SK-N-SH (cell line): ENCODE data around the gene PHIP.
"Not testable (repeated sequence)": the region's sequence is repeated elsewhere in the genome, so short reads cannot be mapped to it uniquely, and the experiment has no call there.

Source experiments
- JUND ChIP-seq: IDR thresholded peaks from 2 replicates; pipeline ENCODE4 v1.4.0; 2012
- POLR2AphosphoS5 ChIP-seq: IDR thresholded peaks from 2 replicates; pipeline ENCODE4 v1.6.1; 2012; ENCODE audit warnings: low read depth, low read length
- TF ChIP-seq, protein P1 (sequence below): fragments of 200-600 bp; sonication (generic); IDR thresholded peaks from 2 replicates; pipeline ENCODE4 v1.6.1; 2017; ENCODE audit warnings: antibody characterized with exemption, mild to moderate bottlenecking, moderate library complexity
- TF ChIP-seq, protein P2 (sequence below): IDR thresholded peaks from 2 replicates; pipeline ENCODE4 v1.4.0; 2012; ENCODE audit warnings: low read depth, borderline replicate concordance
- TF ChIP-seq, protein P3 (sequence below): IDR thresholded peaks from 2 replicates; pipeline ENCODE4 v1.6.1; 2012; ENCODE audit warnings: mild to moderate bottlenecking, low read depth, low read length, moderate library complexity

DNA sequence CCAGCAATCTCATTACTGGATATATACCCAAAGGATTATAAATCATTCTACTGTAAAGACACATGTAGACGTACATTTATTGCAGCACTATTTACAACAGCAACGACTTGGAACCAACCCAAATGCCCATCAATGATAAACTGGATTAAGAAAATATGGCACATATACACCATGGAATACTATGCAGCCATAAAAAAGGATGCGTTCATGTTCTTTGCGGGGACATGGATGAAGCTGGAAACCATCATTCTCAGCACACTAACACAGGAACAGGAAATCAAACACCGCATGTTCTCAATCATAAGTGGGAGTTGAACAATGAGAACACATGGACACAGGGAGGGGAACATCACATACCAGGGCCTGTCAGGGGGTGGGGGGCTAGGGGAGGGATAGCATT is 188.2 kb downstream of the PHIP start:
- not testable (repeated sequence) for TF ChIP-seq POLR2AphosphoS5, JUND
- TF ChIP-seq, protein P1, sequence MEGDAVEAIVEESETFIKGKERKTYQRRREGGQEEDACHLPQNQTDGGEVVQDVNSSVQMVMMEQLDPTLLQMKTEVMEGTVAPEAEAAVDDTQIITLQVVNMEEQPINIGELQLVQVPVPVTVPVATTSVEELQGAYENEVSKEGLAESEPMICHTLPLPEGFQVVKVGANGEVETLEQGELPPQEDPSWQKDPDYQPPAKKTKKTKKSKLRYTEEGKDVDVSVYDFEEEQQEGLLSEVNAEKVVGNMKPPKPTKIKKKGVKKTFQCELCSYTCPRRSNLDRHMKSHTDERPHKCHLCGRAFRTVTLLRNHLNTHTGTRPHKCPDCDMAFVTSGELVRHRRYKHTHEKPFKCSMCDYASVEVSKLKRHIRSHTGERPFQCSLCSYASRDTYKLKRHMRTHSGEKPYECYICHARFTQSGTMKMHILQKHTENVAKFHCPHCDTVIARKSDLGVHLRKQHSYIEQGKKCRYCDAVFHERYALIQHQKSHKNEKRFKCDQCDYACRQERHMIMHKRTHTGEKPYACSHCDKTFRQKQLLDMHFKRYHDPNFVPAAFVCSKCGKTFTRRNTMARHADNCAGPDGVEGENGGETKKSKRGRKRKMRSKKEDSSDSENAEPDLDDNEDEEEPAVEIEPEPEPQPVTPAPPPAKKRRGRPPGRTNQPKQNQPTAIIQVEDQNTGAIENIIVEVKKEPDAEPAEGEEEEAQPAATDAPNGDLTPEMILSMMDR, result not testable (repeated sequence)
- TF ChIP-seq, protein P2, sequence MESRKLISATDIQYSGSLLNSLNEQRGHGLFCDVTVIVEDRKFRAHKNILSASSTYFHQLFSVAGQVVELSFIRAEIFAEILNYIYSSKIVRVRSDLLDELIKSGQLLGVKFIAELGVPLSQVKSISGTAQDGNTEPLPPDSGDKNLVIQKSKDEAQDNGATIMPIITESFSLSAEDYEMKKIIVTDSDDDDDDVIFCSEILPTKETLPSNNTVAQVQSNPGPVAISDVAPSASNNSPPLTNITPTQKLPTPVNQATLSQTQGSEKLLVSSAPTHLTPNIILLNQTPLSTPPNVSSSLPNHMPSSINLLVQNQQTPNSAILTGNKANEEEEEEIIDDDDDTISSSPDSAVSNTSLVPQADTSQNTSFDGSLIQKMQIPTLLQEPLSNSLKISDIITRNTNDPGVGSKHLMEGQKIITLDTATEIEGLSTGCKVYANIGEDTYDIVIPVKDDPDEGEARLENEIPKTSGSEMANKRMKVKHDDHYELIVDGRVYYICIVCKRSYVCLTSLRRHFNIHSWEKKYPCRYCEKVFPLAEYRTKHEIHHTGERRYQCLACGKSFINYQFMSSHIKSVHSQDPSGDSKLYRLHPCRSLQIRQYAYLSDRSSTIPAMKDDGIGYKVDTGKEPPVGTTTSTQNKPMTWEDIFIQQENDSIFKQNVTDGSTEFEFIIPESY, result not testable (repeated sequence)
- TF ChIP-seq, protein P3, sequence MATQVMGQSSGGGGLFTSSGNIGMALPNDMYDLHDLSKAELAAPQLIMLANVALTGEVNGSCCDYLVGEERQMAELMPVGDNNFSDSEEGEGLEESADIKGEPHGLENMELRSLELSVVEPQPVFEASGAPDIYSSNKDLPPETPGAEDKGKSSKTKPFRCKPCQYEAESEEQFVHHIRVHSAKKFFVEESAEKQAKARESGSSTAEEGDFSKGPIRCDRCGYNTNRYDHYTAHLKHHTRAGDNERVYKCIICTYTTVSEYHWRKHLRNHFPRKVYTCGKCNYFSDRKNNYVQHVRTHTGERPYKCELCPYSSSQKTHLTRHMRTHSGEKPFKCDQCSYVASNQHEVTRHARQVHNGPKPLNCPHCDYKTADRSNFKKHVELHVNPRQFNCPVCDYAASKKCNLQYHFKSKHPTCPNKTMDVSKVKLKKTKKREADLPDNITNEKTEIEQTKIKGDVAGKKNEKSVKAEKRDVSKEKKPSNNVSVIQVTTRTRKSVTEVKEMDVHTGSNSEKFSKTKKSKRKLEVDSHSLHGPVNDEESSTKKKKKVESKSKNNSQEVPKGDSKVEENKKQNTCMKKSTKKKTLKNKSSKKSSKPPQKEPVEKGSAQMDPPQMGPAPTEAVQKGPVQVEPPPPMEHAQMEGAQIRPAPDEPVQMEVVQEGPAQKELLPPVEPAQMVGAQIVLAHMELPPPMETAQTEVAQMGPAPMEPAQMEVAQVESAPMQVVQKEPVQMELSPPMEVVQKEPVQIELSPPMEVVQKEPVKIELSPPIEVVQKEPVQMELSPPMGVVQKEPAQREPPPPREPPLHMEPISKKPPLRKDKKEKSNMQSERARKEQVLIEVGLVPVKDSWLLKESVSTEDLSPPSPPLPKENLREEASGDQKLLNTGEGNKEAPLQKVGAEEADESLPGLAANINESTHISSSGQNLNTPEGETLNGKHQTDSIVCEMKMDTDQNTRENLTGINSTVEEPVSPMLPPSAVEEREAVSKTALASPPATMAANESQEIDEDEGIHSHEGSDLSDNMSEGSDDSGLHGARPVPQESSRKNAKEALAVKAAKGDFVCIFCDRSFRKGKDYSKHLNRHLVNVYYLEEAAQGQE, result not testable (repeated sequence)
